ENCODE measurements around the gene PADI3.

The PADI3 gene

DNA sequence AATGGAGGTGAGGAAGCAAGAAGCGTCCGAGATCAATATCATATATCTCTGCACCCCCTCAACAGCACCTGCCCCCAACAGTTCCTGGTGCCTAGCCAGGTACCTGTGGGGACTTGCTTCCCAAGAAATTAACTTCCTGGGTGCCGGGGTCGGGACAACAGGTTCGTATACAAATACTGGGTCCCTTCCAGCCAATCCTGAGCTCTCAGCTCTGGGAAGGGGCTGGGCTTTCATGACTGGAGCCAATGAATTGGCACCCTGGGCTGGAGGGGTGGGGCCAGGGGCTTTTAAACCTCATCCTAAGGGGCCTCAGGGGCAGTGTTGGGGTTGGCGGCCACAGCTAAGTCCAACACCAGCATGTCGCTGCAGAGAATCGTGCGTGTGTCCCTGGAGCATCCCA lies at the start of gene PADI3:
Gene PADI3 (plus strand): TSS at position 318 of the 400 bp plus-strand sequence. CDS start 40 bp downstream, at position 358.
- DNase-seq = no peak

DNA sequence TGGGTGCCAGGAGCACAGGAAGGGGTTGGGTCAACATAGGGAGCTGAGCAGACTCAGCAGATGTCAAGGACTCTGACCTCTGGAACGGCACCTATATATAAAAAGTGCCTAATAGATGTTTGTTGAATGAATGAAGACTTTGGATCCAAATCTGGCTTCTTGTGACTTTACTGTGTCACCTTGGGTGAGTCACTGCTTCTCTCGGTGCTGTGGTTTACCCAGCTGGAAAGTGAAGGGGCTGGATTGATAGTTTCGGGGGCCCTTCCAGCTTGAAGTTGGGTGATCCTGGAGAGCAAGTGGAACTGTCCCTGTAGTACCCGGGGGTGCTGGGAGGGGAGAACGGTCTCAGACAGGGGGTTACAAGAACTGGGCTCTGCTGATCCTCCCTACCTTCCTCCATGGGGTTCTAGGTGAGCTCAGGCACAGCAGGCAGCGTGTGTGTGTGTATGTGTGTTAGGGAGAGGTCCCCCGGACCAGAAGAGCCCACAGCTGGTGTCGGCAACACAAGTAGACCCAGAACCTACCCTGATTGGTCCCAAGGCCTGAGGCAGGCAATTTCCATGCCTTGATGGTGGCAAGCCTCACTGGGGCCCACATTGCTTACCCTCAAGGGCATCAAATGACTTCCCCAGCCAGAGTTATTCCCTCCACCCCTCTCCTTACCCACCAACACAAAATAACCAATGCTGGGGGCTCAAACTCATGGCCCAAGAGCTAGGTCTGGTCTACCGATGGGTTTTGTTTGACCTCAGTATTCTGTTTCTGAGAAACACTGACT lies 49.4 kb upstream of the PADI3 start:
- DNase-seq = no peak

DNA sequence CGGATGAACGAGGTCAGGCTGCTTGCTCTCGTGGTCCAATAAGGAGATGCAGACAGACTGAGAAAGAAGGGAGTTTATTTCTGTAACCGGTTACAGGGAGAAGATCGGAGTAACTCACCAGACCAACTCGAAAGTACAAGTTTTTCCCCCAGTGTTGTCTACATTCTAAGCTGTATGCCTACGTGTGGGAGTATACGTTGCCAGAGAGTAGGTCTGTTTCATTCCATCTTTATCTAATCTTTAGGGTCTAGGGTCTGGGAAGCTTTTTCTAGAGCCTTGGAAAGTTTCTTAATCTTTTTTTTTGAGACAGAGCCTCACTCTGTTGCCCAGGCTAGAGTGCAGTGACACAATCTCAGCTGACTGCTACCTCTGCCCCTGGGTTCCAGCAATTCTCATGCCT lies 48.7 kb upstream of the PADI3 start:
- no peak for DNase-seq

DNA sequence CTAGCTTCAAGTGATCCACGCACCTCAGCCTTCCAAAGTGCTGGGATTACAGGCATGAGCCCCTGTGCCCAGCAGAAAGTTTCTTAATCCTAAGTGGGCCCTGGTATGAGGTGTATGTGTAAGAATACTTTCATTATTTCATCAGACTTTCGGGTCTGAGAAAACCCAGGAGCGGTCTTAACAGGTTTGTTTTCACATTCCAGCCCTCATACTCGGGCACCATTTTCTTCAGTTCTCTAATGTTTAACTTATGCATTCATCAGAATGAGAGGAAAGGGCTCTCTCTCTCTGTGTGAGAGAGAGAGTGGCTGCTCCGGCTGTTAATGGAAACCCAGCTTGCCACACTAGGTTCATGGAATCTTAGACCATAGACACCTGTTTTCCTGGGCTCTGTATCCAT lies 48.1 kb upstream of the PADI3 start:
- no peak for DNase-seq

- peak in 1 of 2 donors; percentile 10 for DNase-seq
Measured at GRCh38 chr1:17201201-17202021, 47.5 kb upstream of the PADI3 start.

- no peak for DNase-seq
Measured at GRCh38 chr1:17204546-17205440, 44.1 kb upstream of the PADI3 start, which contains the start of gene PADI1. Gene PADI1 (plus strand): TSS chr1:17205128. CDS start chr1:17205218, 90 bp downstream.

GRCh38 chr1:17205652-17206051 lies 43.2 kb upstream of the PADI3 start:
- DNase-seq = no peak

GRCh38 chr1:17206196-17206595 lies 42.7 kb upstream of the PADI3 start:
- no peak for DNase-seq

DNA sequence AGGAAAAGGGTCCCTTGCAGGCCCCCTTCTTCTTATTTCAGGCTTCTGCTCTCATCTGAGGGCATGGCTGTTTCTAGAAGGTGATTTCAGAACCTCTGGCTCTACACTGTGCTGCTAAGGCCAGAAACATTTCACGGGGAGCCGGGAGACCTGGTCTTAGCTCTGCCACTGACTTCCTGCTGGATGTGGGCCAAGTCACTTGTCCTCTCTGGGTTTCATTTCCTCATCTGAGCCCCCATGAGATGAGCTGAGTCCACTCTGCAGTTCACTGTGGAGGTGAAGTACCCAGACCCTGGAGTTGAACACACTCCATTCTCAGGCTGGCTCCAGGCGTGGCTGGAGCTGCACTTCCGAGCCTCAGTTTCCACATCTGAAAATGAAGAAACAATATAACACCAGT lies 41.9 kb upstream of the PADI3 start:
- DNase-seq = no peak

DNA sequence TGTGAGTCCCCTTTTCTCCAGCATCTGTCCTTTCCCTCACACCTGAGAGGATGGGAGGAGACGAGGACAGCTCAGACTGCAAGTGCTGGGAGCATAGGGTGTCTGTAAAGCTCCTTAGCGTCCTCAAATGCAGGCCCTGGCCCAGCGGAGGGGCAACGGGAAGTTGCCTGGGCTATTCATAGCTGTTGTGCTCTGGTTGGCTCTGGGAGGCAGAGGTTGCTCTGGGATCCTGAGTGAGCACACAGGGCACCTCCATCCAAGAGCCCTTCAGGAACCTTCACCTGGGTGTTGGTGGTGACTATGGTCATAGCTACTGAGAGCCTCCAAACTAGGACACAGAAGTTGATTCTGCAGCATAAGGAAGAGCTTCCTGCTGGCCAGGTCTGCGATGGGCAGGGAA lies 41.4 kb upstream of the PADI3 start:
- no peak for DNase-seq

GRCh38 chr1:17207966-17208418 lies 40.9 kb upstream of the PADI3 start:
- DNase-seq = peak; percentile 34 to 56

DNA sequence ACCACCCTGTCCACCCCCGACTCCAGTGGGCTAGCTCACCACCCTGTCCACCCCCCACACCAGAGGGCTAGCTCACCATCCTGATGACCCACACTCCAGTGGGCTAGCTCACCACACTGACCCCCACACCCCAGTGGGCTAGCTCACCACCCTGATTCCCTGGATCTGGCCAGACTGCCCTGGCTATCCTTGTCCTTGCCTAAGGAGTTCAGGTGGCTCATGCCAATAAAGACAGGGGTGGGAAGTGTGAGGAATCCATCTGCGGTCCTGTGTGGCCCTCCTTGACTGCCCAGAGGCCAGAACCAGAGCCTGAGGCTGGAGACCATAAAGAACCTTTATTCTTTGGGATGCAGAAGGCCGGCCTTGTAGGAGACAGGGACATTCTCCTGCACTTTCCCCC lies 40.4 kb upstream of the PADI3 start:
- DNase-seq = no peak

DNA sequence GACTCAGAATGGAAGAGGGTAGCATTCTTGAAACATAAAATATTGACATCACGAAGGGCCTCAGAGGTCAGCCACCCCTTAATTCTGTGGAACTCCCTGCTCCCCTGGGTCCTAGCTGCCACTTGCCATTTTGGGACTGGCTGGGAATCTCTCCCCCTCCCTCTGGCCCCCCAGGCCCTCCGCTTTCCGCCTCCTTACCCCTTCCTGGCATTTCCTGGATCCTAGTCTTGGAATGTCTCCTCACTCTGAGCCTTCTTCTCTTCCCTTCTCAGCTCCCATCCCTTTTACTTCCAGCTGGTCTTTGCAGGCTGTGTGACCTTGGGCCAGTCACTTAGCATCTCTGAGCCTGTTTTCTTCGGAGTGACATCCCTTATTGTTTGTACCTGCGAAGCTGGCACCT lies 39.5 kb upstream of the PADI3 start:
- DNase-seq = no peak

DNA sequence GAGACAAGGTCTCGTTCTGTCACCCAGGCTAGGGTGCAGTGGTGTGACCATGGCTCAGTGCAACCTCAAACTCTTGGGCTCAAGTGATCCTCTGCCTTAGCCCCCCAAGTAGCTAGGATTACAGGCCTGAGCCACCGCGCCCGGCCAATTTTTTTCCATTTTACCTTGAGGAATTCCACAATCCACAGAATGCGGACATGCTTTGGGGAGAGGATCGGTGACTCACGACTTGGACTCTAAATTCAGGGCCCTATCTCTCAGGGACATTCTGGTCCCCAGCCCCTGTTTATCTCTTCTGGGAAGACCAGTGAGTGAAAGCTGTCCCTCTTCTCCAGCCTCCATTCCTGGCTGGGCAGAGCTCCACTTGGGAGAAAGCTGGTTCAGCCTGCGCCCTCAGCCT lies 38.7 kb upstream of the PADI3 start:
- DNase-seq = no peak

DNA sequence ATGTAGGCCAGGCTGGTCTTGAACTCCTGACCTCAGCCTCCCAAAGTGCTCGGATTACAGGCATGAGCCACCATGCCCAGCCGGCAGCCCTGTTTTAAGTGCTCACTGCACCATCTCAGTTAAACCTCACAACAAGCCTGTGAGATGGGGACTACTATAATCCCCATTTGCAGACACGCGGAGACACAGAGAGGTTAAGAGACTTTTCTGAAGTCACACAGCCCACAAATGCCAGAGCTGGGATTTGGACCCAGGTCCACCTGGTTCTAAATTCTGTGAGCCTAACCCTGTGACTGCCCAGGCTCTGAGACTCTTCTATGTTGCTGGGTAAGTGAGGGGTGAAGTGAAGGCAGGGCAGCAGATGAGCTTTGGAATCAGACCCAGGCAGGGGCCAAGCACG lies 37.5 kb upstream of the PADI3 start:
- no peak for DNase-seq

GRCh38 chr1:17212009-17212408 lies 36.9 kb upstream of the PADI3 start:
- DNase-seq = no peak

GRCh38 chr1:17212487-17213121 lies 36.3 kb upstream of the PADI3 start:
- DNase-seq = peak; percentile 27 to 61

- no peak for DNase-seq
Measured at GRCh38 chr1:17213148-17213781, 35.6 kb upstream of the PADI3 start.

DNA sequence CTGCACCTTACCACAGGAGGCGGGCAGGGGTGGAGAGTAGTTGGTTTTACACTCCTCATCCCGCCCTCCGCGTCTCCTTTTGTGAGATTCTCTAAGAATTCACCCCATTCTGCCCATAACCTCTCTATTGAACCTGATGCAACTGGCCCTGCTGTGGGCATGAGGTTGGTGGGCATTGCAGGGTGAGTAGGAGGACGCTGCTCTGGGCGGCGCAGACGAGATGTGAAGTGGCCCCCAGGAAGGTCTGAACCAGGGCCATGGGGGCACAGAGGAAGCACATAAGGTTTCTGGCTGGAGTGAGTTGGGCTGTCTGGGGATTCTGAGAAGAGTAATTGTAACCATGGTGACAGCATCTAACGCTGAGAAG lies 35.1 kb upstream of the PADI3 start:
- no peak for DNase-seq

- no peak for DNase-seq
Measured at GRCh38 chr1:17214876-17215544, 33.9 kb upstream of the PADI3 start.

GRCh38 chr1:17215545-17215890 lies 33.4 kb upstream of the PADI3 start:
- no peak for DNase-seq

GRCh38 chr1:17216078-17216477 lies 32.8 kb upstream of the PADI3 start:
- no peak for DNase-seq
